ENCODE results near the gene SH3GL3.

The SH3GL3 gene

DNA sequence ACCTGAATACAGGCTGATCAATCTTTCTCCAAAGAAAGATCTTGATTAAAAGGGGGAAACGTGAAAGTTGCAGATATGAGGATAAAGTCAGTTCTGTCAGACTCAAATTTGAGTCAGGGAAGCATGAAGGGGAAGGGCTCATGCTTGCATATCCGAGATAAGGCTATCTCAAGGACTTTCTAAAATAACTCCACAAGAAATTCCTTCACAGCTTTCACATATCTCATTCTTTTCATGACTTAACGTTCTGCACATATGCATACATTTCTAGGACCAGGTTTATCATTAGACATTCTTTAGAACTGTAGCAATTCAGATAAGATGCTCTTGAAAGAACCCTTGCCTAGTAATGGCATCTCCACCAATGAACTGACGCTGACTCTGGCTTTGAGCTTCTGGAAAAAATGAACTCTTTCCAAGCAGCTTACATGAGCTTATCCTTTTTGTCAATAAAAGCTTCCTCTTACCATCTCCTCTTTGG lies 15.9 kb downstream of the SH3GL3 start:
- DNase-seq, result no peak

DNA sequence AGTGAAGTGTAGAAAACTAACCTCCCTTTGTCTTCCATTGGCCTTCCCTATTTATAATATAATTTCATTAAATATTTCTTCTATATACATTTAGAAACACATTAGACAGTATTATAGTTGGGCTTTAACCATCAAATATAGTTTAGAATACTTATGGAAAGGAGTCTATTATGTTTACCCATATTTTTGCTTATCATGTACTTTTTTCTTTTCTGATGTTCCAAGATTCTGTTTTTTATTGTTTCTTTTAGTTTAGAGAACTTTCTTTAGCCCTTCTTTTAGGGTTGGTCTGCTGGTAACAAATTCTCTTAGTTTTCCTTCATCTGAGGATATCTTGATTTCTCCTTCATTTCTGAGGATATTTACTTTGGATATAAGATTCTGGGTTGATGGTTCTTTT lies 23.7 kb downstream of the SH3GL3 start:
- DNase-seq, result no peak

DNA sequence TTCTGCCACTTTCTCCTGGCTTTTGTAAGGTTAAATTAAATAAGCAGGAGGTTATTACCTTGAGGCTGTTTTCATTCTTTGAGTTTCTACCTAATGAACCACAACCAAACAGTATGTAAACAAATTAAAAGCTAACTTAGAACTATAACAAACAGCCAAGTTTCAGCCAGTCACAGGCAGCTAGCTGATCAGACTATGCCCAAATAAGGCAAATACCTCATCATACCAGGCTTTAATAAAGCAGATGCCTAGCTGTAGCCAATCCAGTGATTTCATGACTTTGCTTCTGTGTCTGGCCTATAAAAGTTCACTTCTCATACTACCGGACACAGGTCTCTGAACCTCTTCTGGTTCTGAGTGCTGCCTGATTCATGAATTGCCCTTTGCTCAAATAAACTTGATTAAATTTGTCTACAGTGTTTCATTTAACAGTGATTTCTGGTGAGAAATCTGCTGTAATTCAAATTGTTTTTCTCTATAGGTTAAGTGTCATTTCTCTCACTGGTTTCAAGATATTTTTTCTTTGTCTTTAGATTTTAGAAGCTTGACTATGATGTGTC lies 24.2 kb downstream of the SH3GL3 start:
- no peak for DNase-seq

DNA sequence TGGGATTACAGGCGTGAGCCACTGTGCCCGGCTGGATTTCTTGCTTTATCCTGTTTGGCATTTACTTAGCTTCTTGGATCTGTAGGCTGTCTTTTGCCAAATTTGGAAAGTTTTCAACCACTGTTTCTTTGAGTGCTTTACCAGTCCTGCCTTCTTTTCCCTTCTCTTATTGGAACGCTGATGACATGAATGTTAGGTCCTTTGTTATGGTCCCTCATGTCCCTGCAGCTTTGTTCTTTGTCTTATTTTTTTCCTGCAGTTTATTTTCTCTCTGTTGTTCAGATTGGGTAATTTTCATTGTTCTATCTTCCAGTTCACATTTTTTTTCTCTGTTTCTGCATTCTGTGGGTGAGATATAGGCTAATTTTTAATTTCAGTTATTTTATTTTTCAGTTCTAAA lies 25.0 kb downstream of the SH3GL3 start:
- no peak for DNase-seq

DNA sequence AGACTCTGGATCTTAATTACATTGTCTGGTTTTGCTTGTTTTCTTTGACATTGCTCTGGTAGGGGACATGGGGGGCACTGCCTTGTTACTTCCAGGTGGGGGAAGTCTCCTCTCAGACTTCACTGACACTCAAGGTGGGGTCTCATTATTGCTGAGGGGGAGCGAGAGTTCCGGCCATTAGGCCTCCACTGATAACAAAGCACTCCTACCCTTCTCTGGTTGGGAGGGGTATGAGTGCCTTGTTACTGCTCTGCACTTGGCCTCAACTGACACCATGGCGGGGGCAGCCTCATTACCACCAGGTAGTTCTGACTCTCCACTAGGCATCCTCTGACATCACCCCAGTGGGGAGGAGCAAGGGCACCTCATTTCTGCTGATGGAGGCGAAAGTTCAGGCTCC lies 25.7 kb downstream of the SH3GL3 start:
- DNase-seq, result no peak

DNA sequence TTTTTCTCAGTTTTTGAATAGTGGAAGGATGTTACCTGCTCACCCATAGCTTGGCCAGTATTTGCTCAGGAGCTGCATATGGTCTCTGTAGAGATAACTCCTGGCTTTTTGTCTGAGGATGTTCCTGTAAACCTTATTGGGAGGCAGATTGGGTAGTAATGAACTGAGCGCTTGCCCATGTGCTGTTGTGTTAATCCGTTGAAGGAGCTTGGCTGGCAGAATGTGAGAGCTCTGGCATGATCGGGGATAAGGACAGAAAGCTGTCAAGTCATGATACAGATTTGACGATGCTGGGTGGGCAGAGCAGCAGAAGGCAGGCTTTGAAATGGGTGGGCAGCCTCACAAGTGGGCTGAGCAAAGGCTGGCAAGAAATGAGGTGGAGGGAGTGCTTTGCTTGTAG lies 27.4 kb downstream of the SH3GL3 start:
- no peak for DNase-seq

DNA sequence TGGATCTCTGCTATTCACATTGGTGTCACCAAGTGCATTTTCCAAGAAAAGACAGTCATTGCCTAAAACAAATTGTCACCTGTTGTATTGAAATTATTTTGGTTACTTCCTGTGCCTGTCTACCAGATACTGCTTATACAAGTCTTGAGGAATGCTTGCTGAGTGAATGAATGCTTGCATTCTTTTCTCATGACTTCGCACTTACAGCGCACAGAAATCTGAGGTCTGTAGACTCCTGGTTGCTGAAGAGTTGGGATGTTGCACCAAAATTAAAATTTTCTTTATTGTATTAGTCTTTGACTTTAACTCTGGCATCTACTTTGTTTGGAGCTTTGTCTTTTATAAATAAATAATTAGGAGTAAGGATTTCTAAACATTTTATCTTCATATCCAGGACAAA lies 28.4 kb downstream of the SH3GL3 start:
- no peak for DNase-seq

DNA sequence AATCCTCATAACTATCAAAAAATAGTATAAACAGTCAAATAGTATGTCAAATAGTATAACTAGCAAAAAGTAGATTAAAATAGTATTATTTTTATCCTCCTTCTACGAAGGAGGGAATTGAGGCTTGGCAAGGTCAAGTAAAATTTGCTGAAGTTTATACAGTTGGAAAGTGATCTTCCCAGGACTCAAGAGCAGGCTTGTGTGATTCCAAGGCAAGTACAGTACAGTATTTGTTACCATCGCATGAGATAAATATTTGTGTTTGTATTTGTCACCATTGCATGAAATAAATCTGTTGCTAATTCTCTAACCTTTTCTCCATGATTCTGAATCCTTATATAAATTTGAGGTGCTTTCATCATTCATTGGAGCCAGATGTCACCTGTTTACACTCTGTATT lies 28.9 kb downstream of the SH3GL3 start:
- no peak for DNase-seq

DNA sequence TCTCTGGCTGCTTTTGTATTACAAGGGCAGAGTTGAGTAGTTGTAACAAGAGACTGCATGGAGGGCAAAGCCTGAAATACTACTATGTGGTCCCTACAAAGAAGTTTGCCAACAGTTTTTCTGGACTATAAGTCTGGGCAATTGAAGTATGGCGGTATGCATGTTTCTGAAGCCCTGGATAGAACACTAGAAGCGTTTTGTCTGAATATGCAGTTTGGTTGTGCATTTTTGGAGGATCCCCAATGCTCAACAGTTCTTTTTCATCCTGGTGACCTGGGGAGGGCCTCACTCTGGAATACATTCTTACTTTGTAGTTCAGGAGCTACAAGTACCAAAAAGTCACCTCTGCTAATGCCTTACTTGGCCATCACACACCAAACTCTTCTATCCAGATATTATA lies 29.6 kb downstream of the SH3GL3 start:
- no peak for DNase-seq

DNA sequence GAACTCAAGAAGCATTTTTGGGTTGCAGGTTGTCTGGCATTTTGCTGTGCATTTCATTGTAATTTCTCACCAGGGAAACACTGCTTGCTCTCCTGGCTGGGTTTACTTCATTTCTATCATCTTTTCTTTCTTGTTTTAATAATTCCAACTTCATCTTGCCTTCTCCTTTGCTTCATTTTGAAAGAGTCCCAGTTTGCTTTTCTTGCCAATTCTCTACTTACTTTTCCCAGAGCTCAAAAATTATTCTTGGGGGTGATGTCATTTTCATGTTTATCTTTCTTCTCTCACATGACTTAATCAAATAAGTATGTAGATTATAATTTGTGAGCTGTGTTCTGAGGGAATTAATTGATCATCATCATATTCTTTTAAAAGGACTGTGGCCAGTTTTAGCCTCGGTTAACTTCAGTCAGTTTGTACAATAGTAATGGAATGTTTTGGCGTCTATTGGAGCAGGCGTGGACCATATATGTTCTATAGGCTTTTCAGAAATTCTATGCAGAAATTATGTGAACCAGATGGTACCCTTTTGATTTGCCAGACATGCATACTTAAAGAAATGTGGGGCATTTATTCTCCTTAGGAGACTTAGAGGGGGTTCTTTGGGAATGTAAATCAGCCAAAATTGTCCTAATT lies 30.1 kb downstream of the SH3GL3 start:
- no peak for DNase-seq

DNA sequence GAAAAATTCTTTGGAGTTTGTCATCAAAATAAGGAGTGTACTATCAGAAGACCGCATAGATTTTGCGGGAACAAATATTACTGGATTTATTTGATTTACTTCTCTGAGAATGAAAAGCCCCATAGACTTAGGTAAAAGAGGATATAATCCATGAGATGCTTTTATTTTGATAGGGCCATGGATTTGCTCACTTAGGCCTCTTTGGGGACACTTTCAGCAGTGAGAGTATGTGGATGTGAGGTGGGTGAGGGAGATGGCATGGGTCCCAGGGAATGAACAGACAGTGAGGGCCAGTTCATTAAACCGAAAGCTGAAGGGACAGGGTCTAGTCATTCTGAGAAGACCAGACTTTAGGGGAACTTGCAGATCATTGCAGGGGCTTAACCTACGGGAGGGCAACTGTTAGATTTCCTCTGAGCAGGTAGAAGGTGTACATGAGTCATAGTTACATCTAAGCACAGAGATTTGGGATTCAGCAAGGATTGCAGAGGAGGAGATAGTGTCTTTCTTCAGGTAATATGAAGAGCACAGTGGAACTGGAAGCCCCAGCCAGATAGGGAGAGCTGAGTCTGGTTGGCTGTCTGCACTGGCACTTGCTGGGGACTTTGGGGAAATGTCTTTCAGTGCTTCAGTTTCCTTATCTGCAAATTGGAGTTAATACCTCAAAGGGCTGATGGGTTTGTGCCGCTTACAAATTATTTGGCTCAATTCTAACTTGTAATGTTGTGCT lies 30.8 kb downstream of the SH3GL3 start:
- DNase-seq, result no peak

DNA sequence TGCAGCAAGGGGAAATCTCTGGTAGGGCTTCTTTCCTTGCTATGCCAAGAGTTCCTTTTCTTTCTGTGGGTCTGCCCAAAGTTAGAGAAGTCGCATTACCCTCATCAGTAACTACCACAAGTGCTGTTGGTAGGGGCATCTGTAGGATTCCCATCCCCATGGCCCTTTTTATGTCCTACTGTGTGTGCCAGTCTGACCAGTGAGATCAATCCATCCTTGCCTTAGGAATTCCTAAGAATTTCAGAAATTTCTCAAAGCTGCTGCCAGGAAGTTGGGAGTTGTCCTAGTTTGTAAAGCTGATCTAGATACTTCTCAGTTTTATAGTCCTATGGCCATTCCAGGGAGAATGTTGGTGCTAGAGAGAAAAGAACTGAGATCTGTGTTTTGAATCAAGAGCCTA lies 36.5 kb downstream of the SH3GL3 start:
- no peak for DNase-seq

DNA sequence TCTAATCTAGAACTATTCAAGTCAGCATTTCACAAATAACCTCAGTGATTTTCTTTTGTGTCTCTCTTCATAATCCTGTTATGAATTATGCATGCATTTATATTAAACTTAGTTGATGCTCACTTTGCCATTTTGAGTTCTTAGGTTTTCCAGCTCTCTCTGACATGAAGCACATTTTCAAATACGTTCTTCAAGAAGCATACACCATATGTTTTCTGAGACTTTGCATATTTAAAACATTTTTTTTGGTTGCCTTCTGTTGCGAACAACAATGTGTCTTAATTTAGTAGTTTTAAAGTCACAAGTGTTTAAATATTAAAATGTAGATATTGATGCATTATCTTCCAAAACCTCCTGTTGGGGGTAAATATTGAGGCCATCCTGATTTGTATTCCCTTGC lies 37.5 kb downstream of the SH3GL3 start:
- no peak for DNase-seq

DNA sequence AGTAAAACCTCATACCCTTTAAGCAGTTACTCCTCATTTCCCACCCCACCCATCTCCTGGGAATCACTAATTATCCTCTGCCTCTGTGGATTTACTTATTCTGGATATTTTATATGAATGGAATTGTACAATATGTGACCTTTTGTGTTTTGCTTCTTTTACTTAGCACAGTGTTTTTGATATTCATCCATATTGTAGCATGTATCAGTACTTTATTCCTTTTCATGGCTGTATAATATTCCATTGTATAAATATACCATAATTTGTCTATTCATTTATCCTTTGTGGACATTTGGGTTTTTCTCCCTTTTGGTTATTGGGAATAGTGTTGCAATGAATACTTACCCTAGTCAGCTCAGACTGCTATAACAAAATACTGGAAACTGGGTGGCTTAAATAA lies 39.2 kb downstream of the SH3GL3 start:
- no peak for DNase-seq

DNA sequence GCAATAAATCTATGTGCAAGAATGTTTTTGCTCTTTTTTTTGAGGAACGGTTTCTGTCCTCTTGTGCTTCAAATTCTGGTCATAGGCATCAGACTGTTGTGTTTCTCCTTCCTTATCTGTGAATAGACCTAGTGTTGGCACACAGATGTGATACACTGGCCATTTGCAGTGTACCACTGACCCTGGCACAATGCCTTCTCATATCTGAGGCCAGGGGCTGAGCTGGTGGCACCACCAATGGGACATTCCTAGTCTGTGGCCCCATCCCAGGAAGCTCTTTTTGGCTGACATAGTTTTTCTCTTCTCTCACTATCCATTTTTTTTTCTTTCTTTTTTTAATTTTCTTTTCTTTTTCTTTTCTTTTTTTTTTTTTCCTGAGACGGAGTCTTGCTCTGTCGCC lies 40.4 kb downstream of the SH3GL3 start:
- DNase-seq, result no peak

DNA sequence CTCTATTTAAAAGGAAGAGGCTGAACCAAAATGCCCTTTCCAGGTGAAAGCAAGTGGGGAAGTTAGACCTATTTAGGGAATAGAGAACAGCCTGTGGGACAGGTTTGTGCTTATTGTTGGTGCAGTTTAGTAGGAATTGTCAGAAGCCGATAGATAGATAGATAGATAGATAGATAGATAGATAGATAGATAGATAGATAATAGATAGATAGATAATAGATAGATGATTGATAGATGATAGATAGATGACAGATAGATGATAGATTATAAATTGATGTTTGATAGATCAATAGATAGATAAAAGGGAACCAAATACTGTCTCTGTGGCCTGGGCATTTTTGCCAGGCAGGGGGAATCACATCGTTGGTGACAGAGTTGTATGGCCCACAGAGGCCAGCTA lies 42.5 kb downstream of the SH3GL3 start:
- DNase-seq, result no peak

DNA sequence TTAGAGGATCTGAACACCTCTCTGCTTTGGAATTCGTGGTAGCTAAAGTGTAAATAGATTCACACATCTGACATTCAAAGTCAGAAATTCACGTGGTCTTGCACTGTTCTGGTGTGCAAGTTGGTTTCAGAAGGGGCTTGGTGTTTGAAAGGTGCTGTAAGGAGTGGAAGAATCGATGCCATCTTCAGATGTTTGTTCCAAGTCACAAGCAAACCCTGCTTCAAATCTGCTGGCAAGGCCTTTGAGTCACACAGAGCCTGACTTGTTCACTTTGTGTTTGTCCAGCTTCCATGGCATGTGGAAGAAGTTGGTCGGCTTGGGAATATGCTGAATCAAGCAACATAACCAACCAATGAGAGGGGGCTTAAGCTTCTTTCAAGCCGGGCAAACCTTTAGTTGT lies 44.3 kb downstream of the SH3GL3 start:
- DNase-seq, result no peak

DNA sequence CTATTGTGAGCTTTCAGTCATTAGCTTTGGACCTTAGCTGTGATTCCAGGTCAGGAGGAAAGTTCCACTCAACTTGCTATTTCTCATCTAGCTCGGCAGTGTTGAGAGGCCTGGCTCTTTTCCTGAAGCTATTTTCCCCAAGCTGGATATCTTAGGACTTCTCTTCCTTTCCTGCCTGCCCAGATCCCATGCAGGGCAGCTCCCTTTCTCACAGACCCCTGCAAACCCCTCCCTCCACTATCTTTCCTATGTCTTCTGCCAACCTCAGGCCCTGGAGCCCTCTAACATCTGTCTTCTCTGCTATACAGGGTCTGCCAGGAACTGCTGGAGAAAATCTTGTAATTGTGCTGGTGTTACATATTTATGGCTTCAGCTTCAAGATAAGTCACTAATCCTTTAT lies 49.6 kb downstream of the SH3GL3 start:
- DNase-seq, result no peak

DNA sequence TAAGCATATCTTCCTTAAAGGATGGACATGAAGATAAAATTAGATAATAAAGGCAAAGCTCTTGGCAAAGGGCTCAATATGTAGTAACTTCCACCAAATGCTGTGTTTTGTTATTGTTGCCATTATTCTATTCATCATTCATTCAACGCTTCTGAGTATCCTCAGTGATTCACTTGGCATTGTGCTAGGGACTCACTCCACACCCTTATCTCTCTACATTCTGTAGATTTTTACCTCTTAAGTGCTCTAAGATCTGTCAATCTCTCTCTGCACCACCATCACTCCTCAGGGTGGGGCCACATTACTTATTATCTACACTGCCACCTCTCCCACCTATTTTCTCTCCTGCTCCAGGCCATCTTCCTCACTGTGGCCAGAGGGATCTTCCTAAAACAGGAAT lies 51.2 kb downstream of the SH3GL3 start:
- no peak for DNase-seq

DNA sequence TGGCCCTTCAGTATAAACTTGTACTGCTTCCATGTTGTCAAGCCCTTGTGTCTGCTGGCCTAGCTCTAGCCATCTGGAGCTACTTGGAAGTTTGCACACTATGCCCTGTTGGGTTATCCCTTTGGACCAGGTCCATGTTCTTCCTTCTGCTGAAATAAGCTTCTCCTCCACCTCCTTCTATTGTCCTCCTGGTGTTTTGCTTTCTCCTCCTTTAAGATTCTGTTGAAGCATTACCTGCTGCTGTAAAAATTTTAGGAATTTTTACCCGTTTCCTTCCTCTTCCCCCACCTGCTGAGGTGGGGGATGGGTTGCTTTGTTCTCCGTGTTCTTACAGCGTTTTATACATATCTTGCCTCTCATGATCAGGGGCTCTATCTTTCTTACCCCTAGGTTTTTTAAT lies 51.7 kb downstream of the SH3GL3 start:
- no peak for DNase-seq

DNA sequence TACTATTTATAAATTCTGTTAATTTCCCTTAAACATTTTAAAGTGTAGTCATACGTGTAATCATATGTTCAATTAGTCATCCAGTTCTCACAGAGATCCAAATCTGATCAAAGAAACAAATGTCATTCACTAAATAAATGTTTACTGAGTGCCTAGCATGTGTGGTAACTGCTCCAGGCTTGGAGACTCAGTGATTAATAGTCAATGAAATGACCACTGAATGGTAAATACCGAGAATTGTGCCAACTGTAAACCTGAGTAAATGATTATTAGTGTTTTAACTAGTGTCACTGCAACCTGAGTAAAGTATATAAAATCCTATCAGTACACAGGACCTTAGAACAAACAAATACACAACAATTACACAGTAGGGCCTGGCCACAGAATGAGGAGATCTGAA lies 52.3 kb downstream of the SH3GL3 start:
- no peak for DNase-seq

DNA sequence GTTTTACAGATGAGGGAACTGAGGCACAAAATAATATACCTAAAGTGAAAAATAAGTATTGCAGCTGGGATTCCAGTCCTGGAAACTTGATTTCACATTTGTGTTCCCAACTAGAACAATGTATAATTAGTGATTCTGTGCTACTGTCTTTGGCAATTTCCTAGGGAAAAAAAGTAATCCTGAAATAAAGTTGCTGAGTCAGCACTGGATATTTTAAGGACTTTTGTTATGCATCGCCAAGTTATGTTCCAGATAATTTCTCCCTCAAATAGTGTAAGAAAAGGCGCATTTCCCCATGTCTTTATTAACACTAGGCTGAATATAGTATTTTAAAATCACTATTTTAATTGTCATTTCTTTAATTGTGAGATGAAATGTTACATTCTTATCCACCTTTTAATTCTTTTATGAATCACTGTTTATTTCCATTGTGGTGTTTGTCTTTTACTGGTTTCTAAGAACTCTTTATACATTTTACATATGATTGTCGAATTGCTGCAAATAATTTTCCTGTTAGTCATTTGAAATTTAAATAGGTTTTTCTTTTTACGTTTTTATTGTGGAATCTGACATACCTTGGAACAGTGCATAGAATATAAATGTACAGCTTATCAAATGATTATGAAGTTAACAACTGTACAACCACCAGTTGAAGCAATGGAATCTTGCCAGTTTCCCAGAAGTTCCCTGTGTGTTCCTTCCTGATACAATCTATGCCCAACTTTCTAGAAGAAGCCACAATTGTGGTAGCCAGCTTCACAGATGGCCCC lies 56.6 kb downstream of the SH3GL3 start:
- no peak for DNase-seq

DNA sequence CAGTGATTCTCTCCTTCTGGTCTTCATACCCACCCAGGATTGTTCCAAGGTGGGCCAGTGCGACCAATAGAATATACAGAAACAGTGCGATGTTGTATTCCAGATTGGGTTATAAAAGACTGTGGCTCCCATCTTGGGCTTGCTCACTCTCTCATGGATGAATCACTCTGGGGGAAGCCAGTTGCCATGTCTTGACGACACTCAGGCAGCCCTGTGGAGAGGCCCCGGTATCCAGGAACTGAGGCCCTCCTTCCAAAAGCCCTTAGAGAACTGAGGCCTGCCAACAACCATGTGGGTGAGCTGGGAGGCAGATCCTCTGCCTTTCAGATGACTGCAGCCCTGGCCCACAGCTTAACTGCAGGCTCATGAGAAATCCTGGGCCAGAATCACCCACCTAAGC lies 57.2 kb downstream of the SH3GL3 start:
- no peak for DNase-seq

DNA sequence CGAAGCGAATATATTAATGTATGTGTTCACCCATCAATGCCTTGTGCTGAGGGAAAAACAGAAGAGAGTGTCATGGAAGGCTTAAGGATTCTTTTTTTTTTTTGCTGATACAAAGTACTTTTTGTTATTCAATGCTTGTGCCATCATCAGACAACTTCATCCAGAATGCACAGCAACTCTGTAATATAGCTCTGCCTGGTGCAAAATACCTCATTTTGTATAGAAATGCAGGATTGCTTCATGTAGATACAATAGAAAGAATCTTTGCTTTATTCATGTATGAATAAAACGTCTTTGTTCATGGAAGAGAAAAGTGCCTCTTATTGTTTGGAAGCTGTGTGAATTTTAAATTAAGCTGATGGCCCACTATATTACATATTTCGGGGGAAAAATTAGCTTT lies 62.9 kb downstream of the SH3GL3 start:
- DNase-seq, result no peak

Data from activated T-cell treated with anti-CD3 and anti-CD28 coated beads, Interleukin-2, amount 50 U/mL, for 48 hours (primary cell).